WTC11 (cell line): Measurements from ENCODE around the gene HOXB6. TPM values are rescaled to one million over a fixed set of nuclear protein-coding genes. Genes with fewer than 3 reads are reported as not detected.

Source experiments
- ATAC-seq: fragments of 200-7000 bp; cut with Tn5 transposase; 2 replicates; pipeline ENCODE4 v1.10.0; 2021; ENCODE audit warnings: mild to moderate bottlenecking, moderate library complexity
- CTCF ChIA-PET: fragments of 300-600 bp; sonication (Branson Sonifier 250); formaldehyde crosslinking; loops from one replicate; lab custom pipeline; 2021; ENCODE audit warnings: antibody characterized with exemption; lab: Charles Lee
- POLR2A ChIA-PET: fragments of 350-600 bp; sonication (Branson Sonifier 250); formaldehyde crosslinking; loops from one replicate; lab custom pipeline; 2021; ENCODE audit warnings: antibody characterized with exemption; lab: Charles Lee
- DNase-seq: peaks from one replicate; pipeline ENCODE4 v3.0.0; 2021; ENCODE audit warnings: low spot score
- H3K27ac Mint-ChIP-seq: 2 replicates; pipeline ENCODE4 v1.8.0; 2021; ENCODE audit warnings: mixed read lengths
- H3K27me3 Mint-ChIP-seq: 2 replicates; pipeline ENCODE4 v1.8.0; 2021; ENCODE audit warnings: low read depth, mild to moderate bottlenecking, moderate library complexity, mixed read lengths
- H3K36me3 Mint-ChIP-seq: 2 replicates; pipeline ENCODE4 v1.8.0; 2021; ENCODE audit warnings: mixed read lengths
- H3K4me1 Mint-ChIP-seq: 2 replicates; pipeline ENCODE4 v1.8.0; 2022; ENCODE audit warnings: mixed read lengths
- H3K4me3 Mint-ChIP-seq: 2 replicates; pipeline ENCODE4 v1.8.0; 2021; ENCODE audit warnings: mild to moderate bottlenecking, moderate library complexity, mixed read lengths
- H3K9me3 Mint-ChIP-seq: 2 replicates; pipeline ENCODE4 v1.8.0; 2021; ENCODE audit warnings: mixed read lengths
- ATF2 ChIP-seq: sonication (generic); formaldehyde crosslinking; IDR thresholded peaks from 2 replicates; pipeline ENCODE4 v1.8.1; 2022; ENCODE audit warnings: low read depth, missing genetic modification reagents, borderline replicate concordance
- E2F4 ChIP-seq: sonication (generic); formaldehyde crosslinking; IDR thresholded peaks from 2 replicates; pipeline ENCODE4 v1.8.1; 2022; ENCODE audit warnings: low read depth, mild to moderate bottlenecking, moderate library complexity, missing genetic modification reagents, borderline replicate concordance
- ESRRA ChIP-seq: sonication (generic); formaldehyde crosslinking; IDR thresholded peaks from 2 replicates; pipeline ENCODE4 v1.8.1; 2022; ENCODE audit warnings: mild to moderate bottlenecking, missing genetic modification reagents, borderline replicate concordance
- ETV6 ChIP-seq: sonication (generic); formaldehyde crosslinking; IDR thresholded peaks from 2 replicates; pipeline ENCODE4 v1.8.1; 2022; ENCODE audit warnings: mild to moderate bottlenecking, missing genetic modification reagents
- FOXJ3 ChIP-seq: sonication (generic); formaldehyde crosslinking; IDR thresholded peaks from 2 replicates; pipeline ENCODE4 v1.9.0; 2021; ENCODE audit warnings: missing genetic modification reagents, mild to moderate bottlenecking, borderline replicate concordance
- FOXP4 ChIP-seq: sonication (generic); formaldehyde crosslinking; IDR thresholded peaks from 2 replicates; pipeline ENCODE4 v1.8.0; 2022; ENCODE audit warnings: mild to moderate bottlenecking, missing genetic modification reagents
- GRHL2 ChIP-seq: fragments of 250-450 bp; sonication (Bioruptor Pico); IDR thresholded peaks from 2 replicates; pipeline ENCODE4 v1.8.0; 2022; ENCODE audit warnings: mild to moderate bottlenecking, moderate library complexity; ENCODE audit not compliant: insufficient replicate concordance, severe bottlenecking
- HMGA2 ChIP-seq: fragments of 250-450 bp; sonication (Bioruptor Pico); IDR thresholded peaks from 2 replicates; pipeline ENCODE4 v1.4.0; 2021; ENCODE audit warnings: mild to moderate bottlenecking, moderate library complexity
- NFYB ChIP-seq: sonication (generic); formaldehyde crosslinking; conservative IDR thresholded peaks from 2 replicates; pipeline ENCODE4 v1.8.0; 2022; ENCODE audit warnings: low read depth, missing genetic modification reagents
- NR2C2 ChIP-seq: sonication (generic); formaldehyde crosslinking; IDR thresholded peaks from 2 replicates; pipeline ENCODE4 v1.8.0; 2022; ENCODE audit warnings: mild to moderate bottlenecking, missing genetic modification reagents
- RORB ChIP-seq: fragments of 250-450 bp; sonication (Bioruptor Pico); IDR thresholded peaks from 2 replicates; pipeline ENCODE4 v1.9.0; 2021; ENCODE audit warnings: mild to moderate bottlenecking
- TEAD4 ChIP-seq: sonication (generic); formaldehyde crosslinking; IDR thresholded peaks from 2 replicates; pipeline ENCODE4 v1.8.0; 2022; ENCODE audit warnings: mild to moderate bottlenecking, missing genetic modification reagents
- ZNF121 ChIP-seq: sonication (generic); formaldehyde crosslinking; IDR thresholded peaks from 2 replicates; pipeline ENCODE4 v1.8.0; 2023; ENCODE audit warnings: missing genetic modification reagents
- ZNF396 ChIP-seq: fragments of 250-450 bp; sonication (Bioruptor Pico); IDR thresholded peaks from 2 replicates; pipeline ENCODE4 v1.8.0; 2021; ENCODE audit warnings: mild to moderate bottlenecking, moderate library complexity, borderline replicate concordance
- total RNA-seq: library from RNA; stranded (reverse); gene quantifications from 3 replicates; pipeline ENCODE4 v1.2.3, GENCODE V29; 2021
- TF ChIP-seq, protein P1 (sequence below): sonication (generic); formaldehyde crosslinking; conservative IDR thresholded peaks from 2 replicates; pipeline ENCODE4 v1.8.1; 2023; ENCODE audit warnings: mild to moderate bottlenecking, low read depth, missing genetic modification reagents, moderate library complexity
- TF ChIP-seq, protein P2 (sequence below): fragments of 250-450 bp; sonication (Bioruptor Pico); IDR thresholded peaks from 2 replicates; pipeline ENCODE4 v1.8.0; 2021; ENCODE audit warnings: mild to moderate bottlenecking
- TF ChIP-seq, protein P3 (sequence below): fragments of 250-450 bp; sonication (Bioruptor Pico); conservative IDR thresholded peaks from 2 replicates; pipeline ENCODE4 v1.9.0; 2021; ENCODE audit warnings: mild to moderate bottlenecking
- TF ChIP-seq, protein P4 (sequence below): fragments of 250-450 bp; sonication (Bioruptor Pico); IDR thresholded peaks from 2 replicates; pipeline ENCODE4 v2.1.2; 2022; ENCODE audit warnings: mild to moderate bottlenecking, moderate library complexity

HOXB6 gene
- total RNA-seq, 1 experiment from 2014 or later, result not detected

GRCh38 chr17:48569674-48570324, 35.0 kb downstream of the HOXB6 start:
- TF ChIP-seq ZNF121 (CRISPR knock-in tag), result no peak
- H3K9me3 Mint-ChIP-seq, result no peaks in the 10 kb centered on the region
- ChIA-PET CTCF (interaction anchor here (1.0 to 1.2 kb wide), 4 partner anchors 19 to 77 kb away, joined by 3 to 5 read pairs (median 3); no protein-coding TSS in a partner anchor), POLR2A (interaction anchor here (0.5 to 0.6 kb wide), 2 partner anchors 20 to 1930 kb away, joined by 4 read pairs; no protein-coding TSS in a partner anchor)
- H3K36me3 Mint-ChIP-seq, result no peaks in the 10 kb centered on the region
- H3K27ac Mint-ChIP-seq, result no peak overlapping the region
- peaks cover 31% of the 10 kb centered on the region for H3K4me1 Mint-ChIP-seq
- no peaks in the 10 kb centered on the region for H3K27me3 Mint-ChIP-seq
- DNase-seq, result no peak
- ATAC-seq, result no peak
- no peak overlapping the region for H3K4me3 Mint-ChIP-seq

GRCh38 chr17:48569240-48569582, 35.6 kb downstream of the HOXB6 start:
- Mint-ChIP-seq H3K9me3 (no peaks in the 10 kb centered on the region), H3K36me3 (no peaks in the 10 kb centered on the region), H3K27ac (no peak overlapping the region), H3K4me3 (no peak overlapping the region), H3K27me3 (no peaks in the 10 kb centered on the region), H3K4me1 (peaks cover 33% of the 10 kb centered on the region)
- TF ChIP-seq E2F4 (CRISPR knock-in tag), result no peak
- TF ChIP-seq ESRRA, result no peak
- no peak for TF ChIP-seq NFYB
- TF ChIP-seq FOXJ3, result no peak
- TF ChIP-seq GRHL2 (CRISPR knock-in tag), result no peak
- TF ChIP-seq, protein P1, sequence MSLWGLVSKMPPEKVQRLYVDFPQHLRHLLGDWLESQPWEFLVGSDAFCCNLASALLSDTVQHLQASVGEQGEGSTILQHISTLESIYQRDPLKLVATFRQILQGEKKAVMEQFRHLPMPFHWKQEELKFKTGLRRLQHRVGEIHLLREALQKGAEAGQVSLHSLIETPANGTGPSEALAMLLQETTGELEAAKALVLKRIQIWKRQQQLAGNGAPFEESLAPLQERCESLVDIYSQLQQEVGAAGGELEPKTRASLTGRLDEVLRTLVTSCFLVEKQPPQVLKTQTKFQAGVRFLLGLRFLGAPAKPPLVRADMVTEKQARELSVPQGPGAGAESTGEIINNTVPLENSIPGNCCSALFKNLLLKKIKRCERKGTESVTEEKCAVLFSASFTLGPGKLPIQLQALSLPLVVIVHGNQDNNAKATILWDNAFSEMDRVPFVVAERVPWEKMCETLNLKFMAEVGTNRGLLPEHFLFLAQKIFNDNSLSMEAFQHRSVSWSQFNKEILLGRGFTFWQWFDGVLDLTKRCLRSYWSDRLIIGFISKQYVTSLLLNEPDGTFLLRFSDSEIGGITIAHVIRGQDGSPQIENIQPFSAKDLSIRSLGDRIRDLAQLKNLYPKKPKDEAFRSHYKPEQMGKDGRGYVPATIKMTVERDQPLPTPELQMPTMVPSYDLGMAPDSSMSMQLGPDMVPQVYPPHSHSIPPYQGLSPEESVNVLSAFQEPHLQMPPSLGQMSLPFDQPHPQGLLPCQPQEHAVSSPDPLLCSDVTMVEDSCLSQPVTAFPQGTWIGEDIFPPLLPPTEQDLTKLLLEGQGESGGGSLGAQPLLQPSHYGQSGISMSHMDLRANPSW (CRISPR knock-in tag), result no peak
- no peak for TF ChIP-seq HMGA2 (CRISPR knock-in tag)
- TF ChIP-seq FOXP4 (CRISPR knock-in tag), result no peak
- TF ChIP-seq TEAD4, result no peak
- TF ChIP-seq, protein P2, sequence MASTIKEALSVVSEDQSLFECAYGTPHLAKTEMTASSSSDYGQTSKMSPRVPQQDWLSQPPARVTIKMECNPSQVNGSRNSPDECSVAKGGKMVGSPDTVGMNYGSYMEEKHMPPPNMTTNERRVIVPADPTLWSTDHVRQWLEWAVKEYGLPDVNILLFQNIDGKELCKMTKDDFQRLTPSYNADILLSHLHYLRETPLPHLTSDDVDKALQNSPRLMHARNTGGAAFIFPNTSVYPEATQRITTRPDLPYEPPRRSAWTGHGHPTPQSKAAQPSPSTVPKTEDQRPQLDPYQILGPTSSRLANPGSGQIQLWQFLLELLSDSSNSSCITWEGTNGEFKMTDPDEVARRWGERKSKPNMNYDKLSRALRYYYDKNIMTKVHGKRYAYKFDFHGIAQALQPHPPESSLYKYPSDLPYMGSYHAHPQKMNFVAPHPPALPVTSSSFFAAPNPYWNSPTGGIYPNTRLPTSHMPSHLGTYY (CRISPR knock-in tag), result no peak
- no peak for TF ChIP-seq ATF2 (CRISPR knock-in tag)
- no peak for TF ChIP-seq NR2C2
- no peak for TF ChIP-seq RORB
- TF ChIP-seq, protein P3, sequence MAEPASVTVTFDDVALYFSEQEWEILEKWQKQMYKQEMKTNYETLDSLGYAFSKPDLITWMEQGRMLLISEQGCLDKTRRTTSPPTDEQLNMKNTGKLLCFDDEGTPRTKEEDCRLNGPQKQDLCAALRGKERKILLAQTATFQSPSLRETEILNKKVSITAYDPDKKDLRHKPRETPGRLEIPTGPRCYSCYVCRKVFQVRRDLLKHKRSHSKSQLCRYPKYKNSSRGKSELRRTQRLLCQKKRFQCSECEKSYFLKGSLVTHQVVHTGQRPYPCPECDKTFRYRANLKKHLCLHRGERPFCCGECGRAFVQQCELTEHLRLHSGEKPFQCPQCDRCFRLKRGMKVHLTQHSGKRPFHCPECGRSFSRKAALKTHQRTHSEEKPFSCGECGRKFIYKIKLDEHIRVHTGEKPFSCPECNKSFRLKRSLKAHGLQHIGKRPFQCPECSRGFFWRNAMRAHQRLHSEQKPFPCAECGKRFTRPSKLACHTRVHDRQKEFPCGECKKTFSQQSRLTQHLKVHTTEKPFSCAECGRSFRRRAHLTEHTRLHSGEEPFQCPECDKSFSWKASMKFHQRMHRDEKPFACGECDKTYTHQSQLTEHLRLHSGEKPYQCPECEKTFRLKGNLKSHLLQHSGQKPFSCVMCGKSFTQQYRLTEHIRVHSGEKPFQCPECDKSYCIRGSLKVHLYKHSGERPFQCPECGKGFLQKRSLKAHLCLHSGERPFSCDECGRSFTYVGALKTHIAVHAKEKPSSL (CRISPR knock-in tag), result no peak
- TF ChIP-seq ZNF396, result no peak
- TF ChIP-seq ETV6 (CRISPR knock-in tag), result no peak
- TF ChIP-seq, protein P4, sequence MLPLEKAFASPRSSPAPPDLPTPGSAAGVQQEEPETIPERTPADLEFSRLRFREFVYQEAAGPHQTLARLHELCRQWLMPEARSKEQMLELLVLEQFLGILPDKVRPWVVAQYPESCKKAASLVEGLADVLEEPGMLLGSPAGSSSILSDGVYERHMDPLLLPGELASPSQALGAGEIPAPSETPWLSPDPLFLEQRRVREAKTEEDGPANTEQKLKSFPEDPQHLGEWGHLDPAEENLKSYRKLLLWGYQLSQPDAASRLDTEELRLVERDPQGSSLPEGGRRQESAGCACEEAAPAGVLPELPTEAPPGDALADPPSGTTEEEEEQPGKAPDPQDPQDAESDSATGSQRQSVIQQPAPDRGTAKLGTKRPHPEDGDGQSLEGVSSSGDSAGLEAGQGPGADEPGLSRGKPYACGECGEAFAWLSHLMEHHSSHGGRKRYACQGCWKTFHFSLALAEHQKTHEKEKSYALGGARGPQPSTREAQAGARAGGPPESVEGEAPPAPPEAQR (CRISPR knock-in tag), result no peak
- ChIA-PET CTCF (interaction anchor here (0.8 to 1.1 kb wide), 2 partner anchors 18 to 67 kb away, joined by 3 to 4 read pairs; no protein-coding TSS in a partner anchor), POLR2A (no interaction called here)
- no peak for ATAC-seq
- DNase-seq, result no peak
